ENCODE measurements around the gene DIS3L2.

DNA sequence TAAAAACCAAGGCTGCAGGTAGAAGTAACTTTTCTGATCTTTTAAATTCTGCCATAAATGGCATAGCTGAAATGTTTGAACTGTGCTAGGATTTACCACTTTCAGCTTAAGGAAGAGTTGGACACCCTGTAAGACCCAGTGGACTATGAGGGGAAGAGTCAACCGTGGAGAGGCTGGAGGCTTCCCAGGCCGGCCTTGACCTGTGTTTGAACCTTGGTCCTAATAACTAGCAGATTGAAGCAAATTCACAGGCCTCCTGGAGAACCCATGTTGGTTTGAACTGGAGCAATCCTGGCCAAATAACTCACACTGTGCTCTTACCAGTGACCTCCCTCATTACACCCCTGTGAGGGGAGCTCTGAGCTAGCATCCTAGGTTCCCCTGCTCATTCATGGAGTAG is 329.8 kb downstream of the DIS3L2 start:
- TF ChIP-seq, protein P1, sequence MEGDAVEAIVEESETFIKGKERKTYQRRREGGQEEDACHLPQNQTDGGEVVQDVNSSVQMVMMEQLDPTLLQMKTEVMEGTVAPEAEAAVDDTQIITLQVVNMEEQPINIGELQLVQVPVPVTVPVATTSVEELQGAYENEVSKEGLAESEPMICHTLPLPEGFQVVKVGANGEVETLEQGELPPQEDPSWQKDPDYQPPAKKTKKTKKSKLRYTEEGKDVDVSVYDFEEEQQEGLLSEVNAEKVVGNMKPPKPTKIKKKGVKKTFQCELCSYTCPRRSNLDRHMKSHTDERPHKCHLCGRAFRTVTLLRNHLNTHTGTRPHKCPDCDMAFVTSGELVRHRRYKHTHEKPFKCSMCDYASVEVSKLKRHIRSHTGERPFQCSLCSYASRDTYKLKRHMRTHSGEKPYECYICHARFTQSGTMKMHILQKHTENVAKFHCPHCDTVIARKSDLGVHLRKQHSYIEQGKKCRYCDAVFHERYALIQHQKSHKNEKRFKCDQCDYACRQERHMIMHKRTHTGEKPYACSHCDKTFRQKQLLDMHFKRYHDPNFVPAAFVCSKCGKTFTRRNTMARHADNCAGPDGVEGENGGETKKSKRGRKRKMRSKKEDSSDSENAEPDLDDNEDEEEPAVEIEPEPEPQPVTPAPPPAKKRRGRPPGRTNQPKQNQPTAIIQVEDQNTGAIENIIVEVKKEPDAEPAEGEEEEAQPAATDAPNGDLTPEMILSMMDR (IDR thresholded peaks at IDR 0.05) = no peak
- TF ChIP-seq EP300 (IDR thresholded peaks at IDR 0.05) = no peak

Data from esophagus muscularis mucosa (tissue), 3 donors.